Measurements from ENCODE around the gene PROM1.

PROM1 gene

DNA sequence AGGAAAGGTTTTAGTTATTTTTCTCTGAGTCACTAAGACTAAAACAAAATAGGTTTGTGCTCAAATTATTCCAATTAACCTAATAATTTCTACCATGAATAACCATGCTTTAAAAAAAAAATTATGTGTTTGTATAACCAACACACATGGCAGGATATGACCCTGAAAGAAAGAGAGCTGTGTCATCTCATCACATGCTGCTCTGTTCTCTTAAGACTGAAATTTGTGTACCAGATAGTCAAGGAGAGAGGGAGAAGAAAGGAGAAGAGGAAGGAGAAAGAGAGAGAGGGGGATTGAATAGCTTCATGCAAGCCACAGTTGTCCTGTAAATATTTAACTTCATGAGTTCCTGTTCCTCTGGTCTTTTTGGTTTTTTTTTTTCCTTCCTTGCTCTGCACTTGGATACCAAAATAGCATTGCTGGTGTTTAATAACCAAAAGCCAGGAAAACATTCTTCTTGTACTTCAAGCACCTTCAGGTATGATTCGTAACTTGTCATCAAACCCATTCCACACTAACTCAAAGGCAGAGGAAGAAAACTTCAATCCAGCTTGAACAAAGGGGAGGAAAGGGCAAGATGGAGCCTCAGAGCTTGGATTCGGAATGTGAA lies 6.4 kb upstream of the PROM1 start:
- H3K4me3 ChIP-seq (replicated peaks; ENCODE audit: low read depth, low read length): no peak overlapping the region
- DNase-seq (ENCODE audit: extremely low read depth, insufficient read length): no peak
- no peak for TF ChIP-seq CTCF (IDR thresholded peaks at IDR 0.05; ENCODE audit: insufficient read depth, low read length, poor library complexity, severe bottlenecking)
- H3K36me3 ChIP-seq (ENCODE audit: control insufficient read depth, insufficient read depth, low read length): no peaks in the 10 kb centered on the region
- H3K27me3 ChIP-seq (replicated peaks; ENCODE audit: control insufficient read depth, insufficient read depth, low read length): no peaks in the 10 kb centered on the region

- no peak for DNase-seq (ENCODE audit: extremely low read depth, insufficient read length)
- TF ChIP-seq CTCF (IDR thresholded peaks at IDR 0.05; ENCODE audit: insufficient read depth, low read length, poor library complexity, severe bottlenecking): no peak
- no peaks in the 10 kb centered on the region for H3K36me3 ChIP-seq (ENCODE audit: control insufficient read depth, insufficient read depth, low read length)
- no peak overlapping the region for H3K4me3 ChIP-seq (replicated peaks; ENCODE audit: low read depth, low read length)
- H3K27me3 ChIP-seq (replicated peaks; ENCODE audit: control insufficient read depth, insufficient read depth, low read length): no peaks in the 10 kb centered on the region
Observed at GRCh38 chr4:16089156-16089555, 5.3 kb upstream of the PROM1 start.

- Histone ChIP-seq H3K4me3 (replicated peaks; ENCODE audit: low read depth, low read length) (no peak overlapping the region), H3K36me3 (ENCODE audit: control insufficient read depth, insufficient read depth, low read length) (no peaks in the 10 kb centered on the region), H3K27me3 (replicated peaks; ENCODE audit: control insufficient read depth, insufficient read depth, low read length) (peaks cover 1% of the 10 kb centered on the region)
- TF ChIP-seq CTCF (IDR thresholded peaks at IDR 0.05; ENCODE audit: insufficient read depth, low read length, poor library complexity, severe bottlenecking): no peak
- no peak for DNase-seq (ENCODE audit: extremely low read depth, insufficient read length)
Observed at GRCh38 chr4:16088601-16089000, 4.8 kb upstream of the PROM1 start.

GRCh38 chr4:16085822-16086221 lies 2.0 kb upstream of the PROM1 start:
- no peak for TF ChIP-seq CTCF (IDR thresholded peaks at IDR 0.05; ENCODE audit: insufficient read depth, low read length, poor library complexity, severe bottlenecking)
- H3K36me3 ChIP-seq (ENCODE audit: control insufficient read depth, insufficient read depth, low read length): no peaks in the 10 kb centered on the region
- DNase-seq (ENCODE audit: extremely low read depth, insufficient read length): no peak
- no peak overlapping the region for H3K4me3 ChIP-seq (replicated peaks; ENCODE audit: low read depth, low read length)
- peaks cover 1% of the 10 kb centered on the region for H3K27me3 ChIP-seq (replicated peaks; ENCODE audit: control insufficient read depth, insufficient read depth, low read length)

DNA sequence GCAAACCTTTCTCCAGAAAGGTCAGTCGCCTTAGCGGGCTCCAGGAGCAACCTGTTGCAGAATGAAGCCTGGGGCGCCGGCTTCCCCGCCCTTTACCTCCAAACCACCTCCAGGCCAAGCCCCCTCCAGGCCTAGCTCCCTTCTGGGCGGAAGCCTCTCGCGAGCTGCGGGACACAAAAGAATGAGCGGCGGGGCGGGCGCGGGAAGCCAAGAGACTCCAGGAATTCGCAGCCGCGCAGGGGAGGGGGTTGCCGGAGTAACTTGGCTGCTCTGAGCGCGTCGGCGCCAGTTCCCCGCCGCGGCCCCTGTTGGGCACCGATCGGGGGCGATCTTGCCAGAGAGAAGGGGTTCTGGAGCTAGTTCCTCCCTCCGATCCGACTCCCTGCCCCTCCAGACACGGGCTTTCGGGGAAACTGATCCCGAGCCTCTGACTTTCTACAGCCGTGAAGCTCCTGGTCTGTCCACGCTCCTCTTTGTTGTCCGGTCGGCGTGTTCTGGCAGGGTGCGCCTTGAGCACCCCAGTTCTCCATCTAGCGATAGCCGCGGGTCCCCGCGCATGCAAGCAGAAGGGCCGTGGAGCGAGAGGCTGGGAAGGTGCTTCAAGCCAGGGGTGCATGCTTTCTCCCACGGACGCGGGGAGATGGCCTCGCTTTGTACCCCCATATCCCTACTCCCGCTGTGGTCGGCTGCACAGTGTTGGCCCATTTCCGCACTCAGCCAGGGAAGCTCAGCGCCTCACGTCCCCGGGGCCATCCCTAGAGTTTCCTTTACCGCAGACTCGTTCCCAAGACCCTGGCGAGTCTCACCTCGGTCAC lies 1.2 kb downstream of the PROM1 start:
- Histone ChIP-seq H3K27me3 (replicated peaks; ENCODE audit: control insufficient read depth, insufficient read depth, low read length) (peaks cover 1% of the 10 kb centered on the region), H3K4me3 (replicated peaks; ENCODE audit: low read depth, low read length) (peak overlapping the region; percentile 14; the same call in 1 of the 2 replicates), H3K36me3 (ENCODE audit: control insufficient read depth, insufficient read depth, low read length) (no peaks in the 10 kb centered on the region)
- no peak for DNase-seq (ENCODE audit: extremely low read depth, insufficient read length)
- no peak for TF ChIP-seq CTCF (IDR thresholded peaks at IDR 0.05; ENCODE audit: insufficient read depth, low read length, poor library complexity, severe bottlenecking)

Data from GM06990 (cell line).